ENCODE data around the gene YIPF2.
"Not testable (repeated sequence)": the region's sequence is repeated elsewhere in the genome, so short reads cannot be mapped to it uniquely, and the experiment has no call there.

Gene YIPF2

DNA sequence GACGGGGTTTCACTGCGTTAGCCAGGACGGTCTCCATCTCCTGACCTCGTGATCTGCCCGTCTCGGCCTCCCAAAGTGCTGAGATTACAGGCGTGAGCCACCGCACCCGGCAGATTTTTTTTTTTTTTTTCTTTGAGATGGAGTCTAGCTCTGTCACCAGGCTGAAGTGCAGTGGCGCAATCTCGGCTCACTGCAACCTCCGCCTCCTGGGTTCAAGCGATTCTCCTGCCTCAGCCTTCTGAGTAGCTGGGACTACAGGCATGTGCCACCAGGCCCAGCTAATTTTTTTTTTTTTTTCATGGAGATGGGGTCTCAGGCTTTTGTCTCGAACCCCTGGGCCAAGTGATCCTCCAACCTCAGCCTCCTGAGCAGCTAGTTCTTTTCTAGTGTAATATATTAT, 13.2 kb upstream of the YIPF2 start:
- not testable (repeated sequence) for DNase-seq (ENCODE audit: low read depth in 2 of 3, low spot score in 2 of 3)

DNA sequence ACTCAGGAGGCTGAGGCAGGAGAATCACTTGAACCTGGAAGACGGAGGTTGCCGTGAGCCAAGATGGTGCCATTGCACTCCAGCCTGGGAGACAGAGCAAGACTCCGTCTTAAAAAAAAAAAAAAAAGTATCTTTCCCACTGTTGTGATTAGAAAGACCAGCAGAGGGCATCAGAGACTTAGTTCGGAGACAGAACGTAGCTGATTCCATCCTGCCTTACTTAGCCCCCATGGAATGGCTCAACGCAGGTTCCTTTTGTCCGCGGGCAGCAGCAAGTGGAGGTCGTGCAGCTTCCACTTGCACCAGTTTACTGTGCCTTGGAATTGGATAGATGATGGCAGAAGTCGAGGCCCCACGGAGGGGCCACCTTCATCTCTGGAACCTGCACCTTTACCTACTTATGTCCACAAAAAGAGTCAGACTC, 8.2 kb upstream of the YIPF2 start:
- DNase-seq (ENCODE audit: low read depth in 2 of 3, low spot score in 2 of 3): no peak

DNA sequence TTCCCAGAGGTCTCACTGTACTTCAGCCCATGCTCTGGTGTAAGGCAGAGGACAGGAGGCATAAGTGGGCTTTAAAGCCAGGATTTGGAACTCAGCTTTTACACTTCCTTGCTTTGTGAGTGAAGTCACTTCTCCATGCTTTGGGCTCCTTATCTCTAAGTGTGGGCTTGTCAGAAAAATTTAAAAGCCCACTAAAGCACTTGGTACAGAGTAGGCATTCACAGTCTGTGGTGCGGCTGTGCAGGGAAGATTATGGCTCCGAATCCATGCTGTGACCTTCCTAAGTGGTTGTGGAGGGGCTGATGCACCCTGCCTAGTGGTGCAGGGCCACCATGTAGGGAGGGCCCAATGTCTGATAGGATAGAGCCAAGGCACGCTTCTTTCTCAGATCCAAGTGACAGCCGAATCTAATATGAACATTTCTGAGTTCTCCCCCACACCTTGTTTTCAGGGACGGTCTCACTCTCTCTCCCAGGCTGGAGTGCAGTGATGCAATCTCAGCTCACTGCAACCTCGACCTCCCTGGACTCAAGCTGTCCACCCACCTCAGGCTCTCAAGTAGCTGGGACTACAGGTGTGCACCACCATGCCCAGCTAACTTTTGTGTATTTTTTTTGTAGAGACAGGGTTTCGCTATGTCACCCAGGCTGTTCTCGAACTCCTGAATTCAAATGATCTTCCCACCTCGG, 7.1 kb upstream of the YIPF2 start:
- no peak for DNase-seq (ENCODE audit: low read depth in 2 of 3, low spot score in 2 of 3)

DNA sequence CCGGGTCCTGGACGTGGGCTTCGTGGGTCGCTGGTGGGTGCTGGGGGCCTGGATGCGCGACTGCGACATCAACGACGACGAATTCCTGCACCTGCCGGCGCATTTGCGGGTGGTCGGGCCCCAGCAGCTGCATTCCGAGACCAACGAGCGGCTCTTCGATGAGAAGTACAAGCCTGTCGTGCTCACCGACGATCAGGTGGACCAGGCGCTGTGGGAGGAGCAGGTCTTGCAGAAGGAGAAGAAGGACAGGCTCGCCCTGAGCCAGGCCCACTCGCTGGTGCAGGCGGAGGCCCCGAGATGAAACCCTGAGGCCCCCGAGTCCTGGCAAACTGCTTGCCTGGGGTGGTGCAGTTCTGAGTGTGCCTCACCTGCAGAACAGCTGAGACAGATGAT, 959 bp upstream of the YIPF2 start:
- DNase-seq (ENCODE audit: low read depth in 2 of 3, low spot score in 2 of 3): no peak

DNA sequence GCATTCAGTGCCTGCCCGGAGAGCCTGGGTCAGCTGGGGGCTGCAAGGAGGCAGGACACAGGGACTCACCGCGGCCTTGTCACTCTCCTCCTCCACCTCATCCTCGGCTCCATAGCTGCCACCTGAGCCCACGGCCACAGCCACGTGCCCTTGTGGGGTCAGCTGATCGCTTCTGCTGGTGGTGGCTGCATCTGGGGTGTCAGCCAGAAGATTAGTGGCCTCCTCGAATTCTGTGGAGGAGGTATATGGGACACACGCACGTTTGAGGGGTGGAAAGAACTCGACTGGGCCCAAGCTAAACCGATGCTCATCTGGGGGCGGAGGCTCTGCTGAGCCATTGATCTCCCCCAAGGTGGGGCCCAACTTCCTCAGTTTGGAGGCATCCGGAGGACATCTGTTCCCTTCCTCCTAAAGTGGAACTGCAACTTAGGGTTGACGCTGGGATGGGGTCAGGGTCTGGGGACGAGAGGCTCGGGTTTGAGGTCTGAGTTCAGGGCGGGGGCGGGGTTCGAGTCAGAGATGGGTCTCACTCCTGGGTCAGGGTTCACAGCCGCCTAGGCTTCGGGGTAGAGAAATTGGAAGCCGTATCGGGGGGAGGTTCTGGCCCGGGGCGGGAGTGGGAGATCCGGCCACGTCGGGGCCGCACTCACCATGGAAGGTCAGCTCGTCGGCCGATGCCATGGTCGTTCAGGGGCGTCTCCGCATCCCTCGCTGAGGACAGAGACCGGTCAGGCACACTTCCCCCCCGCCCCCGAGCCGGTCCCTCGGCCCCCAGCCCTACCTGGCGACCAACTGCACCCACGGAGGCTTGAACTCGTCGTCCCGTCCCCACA, 493 bp downstream of the YIPF2 start:
- no peak for DNase-seq (ENCODE audit: low read depth in 2 of 3, low spot score in 2 of 3)

DNA sequence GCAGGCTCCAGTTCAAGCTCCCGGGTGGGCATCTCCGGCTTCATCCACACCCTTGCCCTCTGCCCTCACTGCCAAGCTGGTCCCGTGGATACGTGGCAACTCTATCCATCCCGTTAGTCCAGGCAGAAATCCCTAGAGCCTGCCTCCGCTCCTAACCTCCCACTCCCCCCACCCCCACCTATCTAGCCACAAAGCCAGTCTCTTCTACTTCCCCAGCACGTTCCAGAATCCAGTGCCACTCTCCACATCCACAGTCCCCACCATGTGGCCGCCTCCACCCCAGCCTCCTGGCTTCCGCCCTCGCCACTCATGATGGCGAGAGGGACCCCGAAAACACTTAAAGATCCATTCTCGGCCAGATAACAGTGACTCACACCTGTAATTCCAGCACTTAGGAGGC, 3.8 kb downstream of the YIPF2 start:
- no peak for DNase-seq (ENCODE audit: low read depth in 2 of 3, low spot score in 2 of 3)

DNA sequence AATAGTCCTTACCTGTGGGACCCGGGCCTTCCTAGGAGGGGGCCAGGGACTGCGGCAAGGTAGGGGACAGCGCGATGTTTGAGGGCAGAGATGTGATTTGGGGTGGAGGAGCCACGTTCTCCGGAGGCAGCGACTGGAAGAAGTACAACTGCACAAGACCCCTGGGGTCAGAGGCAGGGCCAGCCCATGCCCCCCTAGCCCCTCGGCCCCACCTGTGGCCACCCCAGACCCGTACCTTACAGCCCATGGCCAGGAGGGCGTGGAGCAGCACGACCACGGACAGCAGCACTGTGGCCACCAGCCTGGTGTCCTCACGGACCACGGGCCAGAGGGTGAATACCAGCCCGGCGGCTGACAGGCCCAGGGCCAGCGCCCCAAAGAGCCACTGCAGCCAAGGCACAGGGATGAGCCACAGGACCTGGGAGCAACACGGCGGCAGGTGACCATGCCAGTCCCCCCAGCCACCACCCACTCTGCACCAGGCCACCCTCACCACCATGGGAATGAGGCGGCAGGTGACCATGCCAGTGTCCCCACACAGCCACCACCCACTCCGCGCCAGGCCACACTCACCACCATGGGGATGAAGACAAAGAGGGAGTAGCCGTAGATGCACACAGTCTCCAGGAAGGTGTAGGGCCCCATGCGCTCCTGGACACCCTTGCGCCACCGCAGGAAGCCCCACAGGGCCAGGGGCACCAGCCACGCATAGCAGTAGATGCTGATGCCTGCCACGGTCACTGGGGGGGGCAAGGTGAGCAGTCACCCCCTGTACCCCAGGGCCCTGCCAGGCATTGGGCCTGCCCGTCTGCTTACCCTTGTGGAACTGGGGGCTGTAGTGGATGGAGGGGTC, 5.0 kb downstream of the YIPF2 start:
- DNase-seq (ENCODE audit: low read depth in 2 of 3, low spot score in 2 of 3): no peak

DNA sequence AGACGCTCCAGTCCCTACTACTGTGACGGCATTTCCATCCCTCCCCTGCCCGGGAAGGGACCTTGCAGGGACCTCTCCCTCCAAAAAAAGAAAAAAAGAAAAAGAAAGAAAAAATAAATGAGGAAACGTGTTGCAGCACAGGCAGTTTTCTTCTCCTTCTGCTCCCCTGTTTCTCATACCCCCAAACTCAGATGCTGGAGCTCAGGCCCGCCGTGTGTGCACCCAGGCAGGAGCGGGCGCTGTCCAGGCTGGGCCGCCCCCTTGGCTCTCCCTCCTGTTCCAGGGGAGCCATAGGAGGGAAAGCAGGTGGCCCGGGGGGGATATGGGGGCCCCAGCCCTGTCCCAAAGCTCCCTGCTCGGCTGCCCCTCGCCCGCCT, 5.8 kb downstream of the YIPF2 start:
- no peak for DNase-seq (ENCODE audit: low read depth in 2 of 3, low spot score in 2 of 3)

DNA sequence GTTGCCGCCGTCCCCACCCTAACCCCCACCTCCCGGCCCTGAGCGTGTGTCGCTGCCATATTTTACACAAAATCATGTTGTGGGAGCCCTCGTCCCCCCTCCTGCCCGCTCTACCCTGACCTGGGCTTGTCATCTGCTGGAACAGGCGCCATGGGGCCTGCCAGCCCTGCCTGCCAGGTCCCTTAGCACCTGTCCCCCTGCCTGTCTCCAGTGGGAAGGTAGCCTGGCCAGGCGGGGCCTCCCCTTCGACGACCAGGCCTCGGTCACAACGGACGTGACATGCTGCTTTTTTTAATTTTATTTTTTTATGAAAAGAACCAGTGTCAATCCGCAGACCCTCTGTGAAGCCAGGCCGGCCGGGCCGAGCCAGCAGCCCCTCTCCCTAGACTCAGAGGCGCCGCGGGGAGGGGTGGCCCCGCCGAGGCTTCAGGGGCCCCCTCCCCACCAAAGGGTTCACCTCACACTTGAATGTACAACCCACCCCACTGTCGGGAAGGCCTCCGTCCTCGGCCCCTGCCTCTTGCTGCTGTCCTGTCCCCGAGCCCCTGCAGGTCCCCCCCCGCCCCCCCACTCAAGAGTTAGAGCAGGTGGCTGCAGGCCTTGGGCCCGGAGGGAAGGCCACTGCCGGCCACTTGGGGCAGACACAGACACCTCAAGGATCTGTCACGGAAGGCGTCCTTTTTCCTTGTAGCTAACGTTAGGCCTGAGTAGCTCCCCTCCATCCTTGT, 6.4 kb downstream of the YIPF2 start:
- DNase-seq (ENCODE audit: low read depth in 2 of 3, low spot score in 2 of 3): no peak

DNA sequence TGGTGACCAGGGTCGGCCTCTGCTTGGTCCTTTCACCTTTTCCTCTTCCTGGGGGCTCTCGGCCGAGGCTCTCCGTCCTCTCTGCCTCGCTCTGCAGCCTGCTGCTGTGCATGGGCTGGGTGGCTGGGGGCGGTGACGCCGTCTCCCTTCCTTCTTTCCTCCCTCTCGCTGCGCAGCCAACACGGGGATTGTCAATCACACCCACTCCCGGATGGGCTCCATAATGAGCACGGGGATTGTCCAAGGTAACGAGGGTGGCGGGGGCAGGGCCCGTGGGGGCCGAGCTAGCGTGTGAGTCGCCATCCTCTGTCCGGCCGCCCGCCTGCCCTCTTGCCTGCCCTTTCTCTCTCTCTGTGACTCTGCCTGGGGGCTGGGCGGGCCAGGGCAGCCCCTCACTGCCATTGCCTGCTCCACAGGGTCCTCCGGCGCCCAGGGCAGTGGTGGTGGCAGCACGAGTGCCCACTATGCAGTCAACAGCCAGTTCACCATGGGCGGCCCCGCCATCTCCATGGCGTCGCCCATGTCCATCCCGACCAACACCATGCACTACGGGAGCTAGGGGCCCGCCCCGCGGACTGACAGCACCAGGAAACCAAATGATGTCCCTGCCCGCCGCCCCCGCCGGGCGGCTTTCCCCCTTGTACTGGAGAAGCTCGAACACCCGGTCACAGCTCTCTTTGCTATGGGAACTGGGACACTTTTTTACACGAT, 7.1 kb downstream of the YIPF2 start:
- DNase-seq (ENCODE audit: low read depth in 2 of 3, low spot score in 2 of 3): no peak

DNA sequence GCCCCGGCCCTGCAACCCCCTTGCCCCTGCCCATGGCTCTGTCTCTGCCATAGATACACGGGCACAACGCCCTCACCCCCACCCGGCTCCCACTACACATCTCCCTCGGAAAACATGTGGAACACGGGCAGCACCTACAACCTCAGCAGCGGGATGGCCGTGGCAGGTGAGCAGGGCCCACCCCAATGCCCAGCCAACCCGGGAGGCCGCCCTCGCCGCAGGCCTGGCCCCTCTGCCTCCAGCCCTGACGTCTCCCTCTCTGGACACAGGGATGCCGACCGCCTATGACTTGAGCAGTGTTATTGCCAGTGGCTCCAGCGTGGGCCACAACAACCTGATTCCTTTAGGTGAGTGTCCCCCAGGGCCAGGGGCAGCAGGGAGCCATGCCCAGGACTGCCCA, 7.7 kb downstream of the YIPF2 start:
- no peak for DNase-seq (ENCODE audit: low read depth in 2 of 3, low spot score in 2 of 3)

DNA sequence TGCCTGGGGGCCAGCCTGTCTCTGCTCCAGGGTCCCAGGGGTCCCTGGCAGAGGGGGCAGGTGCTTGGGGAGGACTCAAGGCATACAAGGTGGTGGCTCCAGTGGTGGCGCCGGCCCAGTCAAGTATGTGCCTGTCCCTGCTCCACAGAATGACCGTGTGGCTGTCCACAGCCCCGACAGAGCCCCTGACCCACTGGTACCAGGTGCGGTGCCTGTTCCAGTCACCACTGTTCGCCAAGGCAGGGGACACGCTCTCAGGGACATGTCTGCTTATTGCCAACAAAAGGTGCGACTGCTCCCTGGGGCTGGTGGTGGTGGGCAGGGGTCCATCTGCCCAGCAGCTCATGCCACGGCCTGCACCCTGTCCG, 8.2 kb downstream of the YIPF2 start:
- no peak for DNase-seq (ENCODE audit: low read depth in 2 of 3, low spot score in 2 of 3)

DNA sequence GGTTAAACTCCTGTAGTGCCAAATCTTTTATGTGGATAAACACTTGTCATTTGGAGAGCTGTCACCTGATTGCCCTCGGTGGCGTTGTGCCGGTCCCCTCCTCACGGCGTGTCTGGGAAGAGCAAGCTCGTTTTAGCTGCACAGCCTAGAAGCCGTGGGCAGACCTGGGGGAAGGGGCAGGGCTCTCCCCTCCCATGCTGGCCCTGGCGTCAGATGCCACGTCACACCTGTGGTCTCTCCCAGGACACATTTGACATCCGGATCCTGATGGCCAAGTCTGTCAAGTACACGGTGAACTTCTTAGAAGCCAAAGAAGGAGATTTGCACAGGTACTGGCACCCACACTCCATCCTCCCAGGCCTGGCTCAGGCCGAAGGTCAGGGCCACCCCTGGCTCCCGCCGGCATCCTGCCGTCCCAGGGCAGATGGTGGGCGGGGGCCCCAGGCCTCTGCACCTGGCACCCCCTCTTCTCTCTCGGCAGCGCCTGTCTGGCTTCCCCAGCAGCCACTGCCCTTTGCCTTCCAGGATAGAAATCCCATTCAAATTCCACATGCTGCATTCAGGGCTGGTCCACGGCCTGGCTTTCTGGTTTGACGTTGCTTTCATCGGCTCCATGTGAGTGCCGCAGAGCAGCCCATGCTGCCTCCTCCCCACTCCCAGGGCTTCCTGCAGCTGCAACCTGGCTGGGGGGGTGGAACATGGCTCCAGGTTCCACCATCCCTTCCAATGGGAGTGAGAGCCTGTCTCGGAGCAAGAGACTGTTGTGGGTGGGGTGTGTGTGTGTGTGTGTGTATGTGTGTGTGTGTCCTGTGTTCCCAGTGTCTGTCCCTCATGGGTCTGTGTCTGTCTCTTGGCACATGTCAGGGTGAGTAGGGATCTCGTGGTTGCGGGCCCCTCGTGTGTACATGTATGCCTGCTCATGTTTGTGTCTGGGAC, 8.8 kb downstream of the YIPF2 start:
- no peak for DNase-seq (ENCODE audit: low read depth in 2 of 3, low spot score in 2 of 3)

DNA sequence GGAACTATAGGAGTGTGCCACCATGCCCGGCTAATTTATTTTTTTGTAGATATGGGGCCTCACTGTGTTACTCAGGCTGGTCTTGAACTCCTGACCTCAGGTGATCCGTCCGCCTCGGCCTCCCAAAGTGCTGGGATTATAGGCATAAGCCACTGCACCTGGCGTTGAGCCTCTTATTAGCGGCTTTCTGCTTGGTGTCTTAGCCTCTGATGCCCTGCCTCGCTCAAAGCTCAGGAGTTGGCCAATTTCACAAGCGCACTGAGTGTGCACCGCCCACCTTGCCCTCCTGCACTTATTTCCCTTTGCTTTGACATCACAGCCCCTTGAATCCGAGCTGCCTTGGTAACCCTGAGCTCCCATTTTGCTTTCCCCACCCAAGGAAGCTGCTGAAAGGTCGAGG, 10.1 kb downstream of the YIPF2 start:
- no peak for DNase-seq (ENCODE audit: low read depth in 2 of 3, low spot score in 2 of 3)

DNA sequence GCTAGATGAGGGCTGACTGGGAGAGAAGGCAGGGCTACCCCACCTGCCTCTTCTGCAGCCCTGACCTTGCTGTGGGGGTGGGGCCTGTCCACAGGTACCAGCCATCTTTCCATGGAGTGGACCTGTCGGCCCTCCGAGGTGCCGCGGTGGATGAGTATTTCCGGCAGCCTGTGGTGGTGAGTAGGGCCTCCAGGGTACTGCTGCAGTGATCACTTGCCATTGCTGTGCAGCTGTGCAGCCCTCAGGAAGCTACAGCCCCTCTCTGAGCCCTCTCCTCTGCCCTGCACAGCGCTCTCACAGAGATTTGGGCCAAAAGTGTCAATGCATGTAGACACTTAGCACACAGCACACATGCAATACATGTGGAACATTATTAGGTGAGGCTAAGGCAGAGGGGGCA, 11.8 kb downstream of the YIPF2 start:
- DNase-seq (ENCODE audit: low read depth in 2 of 3, low spot score in 2 of 3): no peak

DNA sequence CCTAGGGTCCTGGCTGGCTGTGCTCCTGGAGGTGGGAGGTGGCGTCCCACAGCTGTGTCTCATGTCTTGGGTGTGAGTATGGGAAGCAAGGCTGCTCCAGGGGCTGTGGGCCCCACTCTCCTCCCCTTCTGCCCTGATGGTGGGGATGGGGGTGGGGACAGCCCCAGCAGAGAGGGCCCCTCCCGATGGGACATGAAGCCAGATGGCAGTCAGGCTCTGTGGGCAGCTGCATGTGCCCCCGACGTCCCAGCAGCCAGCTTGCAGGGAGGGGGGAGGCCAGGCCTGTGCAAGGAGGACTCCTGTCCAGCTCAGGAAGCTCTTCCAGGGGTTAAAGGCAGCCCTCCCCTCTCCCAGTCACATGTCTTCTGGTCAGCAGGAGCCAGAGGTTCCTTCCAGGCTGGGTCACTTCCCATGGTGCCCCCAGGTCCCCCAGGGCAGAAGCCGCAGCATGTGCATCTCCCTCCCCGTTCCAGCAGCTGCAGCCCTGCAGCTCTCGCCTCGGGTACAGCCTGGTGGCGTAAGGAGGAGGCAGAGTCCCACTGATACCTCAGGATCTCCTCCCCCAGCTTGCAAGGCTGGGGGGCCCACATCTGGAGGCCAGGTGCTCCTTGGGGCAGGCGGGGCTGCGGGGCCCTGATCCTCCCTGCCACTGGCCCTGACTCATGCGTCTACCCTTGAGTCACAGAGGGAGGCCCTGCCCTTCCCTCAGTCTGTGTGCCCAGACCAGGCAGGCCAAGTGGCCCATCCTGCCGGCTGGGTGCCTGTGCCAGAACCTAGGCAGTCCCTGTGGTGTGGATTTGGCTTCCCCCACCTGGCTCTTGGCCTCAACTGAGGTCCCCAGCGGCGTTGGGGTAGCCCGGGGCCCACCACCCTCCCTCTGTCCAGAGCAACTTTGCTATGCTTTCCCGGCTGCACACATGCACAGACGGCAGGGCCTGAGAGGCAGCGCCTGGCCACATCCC, 13.0 kb downstream of the YIPF2 start:
- DNase-seq (ENCODE audit: low read depth in 2 of 3, low spot score in 2 of 3): no peak

DNA sequence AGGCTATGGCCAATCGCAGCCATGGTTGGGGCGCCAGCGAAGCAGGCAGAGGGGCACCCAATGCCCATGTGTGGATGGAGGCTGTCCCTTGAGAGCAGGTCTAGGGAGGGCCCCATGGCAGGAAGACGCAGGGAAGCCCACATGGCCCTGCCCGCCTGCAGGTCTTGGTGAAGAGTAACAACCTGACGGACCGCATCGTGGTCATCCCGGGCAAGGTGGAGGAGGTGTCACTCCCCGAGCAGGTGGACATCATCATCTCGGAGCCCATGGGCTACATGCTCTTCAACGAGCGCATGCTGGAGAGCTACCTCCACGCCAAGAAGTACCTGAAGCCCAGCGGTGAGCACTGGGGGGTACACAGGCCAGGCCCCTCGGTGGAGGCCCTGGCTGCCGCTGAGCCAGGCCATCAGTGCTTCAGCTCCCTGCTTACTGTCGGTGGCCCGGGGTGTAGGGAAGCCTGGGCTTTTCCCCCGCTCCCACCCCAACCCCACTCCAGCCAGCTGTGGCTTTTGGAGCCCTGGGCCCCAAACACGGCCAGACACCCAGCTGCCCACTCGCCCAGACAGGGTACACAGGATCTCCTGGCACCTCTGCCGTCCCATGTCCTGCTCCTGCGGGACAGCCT, 14.6 kb downstream of the YIPF2 start:
- DNase-seq (ENCODE audit: low read depth in 2 of 3, low spot score in 2 of 3): no peak

DNA sequence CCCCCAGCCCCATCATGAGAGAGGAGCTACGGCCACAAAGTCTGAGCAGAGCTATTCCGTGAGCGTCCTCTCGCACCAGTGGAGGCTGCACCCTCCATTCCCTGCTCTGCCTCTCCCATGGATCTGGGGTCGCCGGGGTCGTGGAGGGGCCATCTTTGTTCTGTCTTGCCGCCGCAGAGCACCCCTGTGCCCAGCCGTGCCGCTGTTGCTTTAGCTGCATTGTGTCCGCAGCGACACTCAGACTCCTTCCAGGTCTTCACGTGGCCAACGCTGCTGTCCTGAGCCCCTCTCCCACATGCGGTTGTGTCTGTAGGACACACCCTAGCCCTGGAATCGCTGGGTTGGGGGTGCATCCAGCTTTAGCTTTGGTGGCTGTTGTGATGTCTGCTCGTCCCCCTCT, 15.8 kb downstream of the YIPF2 start:
- DNase-seq (ENCODE audit: low read depth in 2 of 3, low spot score in 2 of 3): no peak
